ENCODE results near the gene BBOX1.
"Not testable (repeated sequence)": the region's sequence is repeated elsewhere in the genome, so short reads cannot be mapped to it uniquely, and the experiment has no call there.

Gene BBOX1

GRCh38 chr11:27124514-27125264 is 84.1 kb downstream of the BBOX1 start:
- DNase-seq (ENCODE audit: low spot score): no peak

GRCh38 chr11:27129686-27130085 is 89.1 kb downstream of the BBOX1 start:
- DNase-seq (ENCODE audit: low spot score): no peak

GRCh38 chr11:27130806-27131205 is 90.2 kb downstream of the BBOX1 start:
- no peak for DNase-seq (ENCODE audit: low spot score)

- DNase-seq (ENCODE audit: low spot score): not testable (repeated sequence)
Measured at GRCh38 chr11:27135924-27136329, 95.3 kb downstream of the BBOX1 start.

- no peak for DNase-seq (ENCODE audit: low spot score)
Measured at GRCh38 chr11:27138716-27139115, 98.1 kb downstream of the BBOX1 start.

- DNase-seq (ENCODE audit: low spot score): no peak
Measured at GRCh38 chr11:27139742-27140367, 99.2 kb downstream of the BBOX1 start.

GRCh38 chr11:27141576-27141975 is 101.0 kb downstream of the BBOX1 start:
- DNase-seq (ENCODE audit: low spot score): no peak

GRCh38 chr11:27147916-27148315 is 107.3 kb downstream of the BBOX1 start:
- DNase-seq (ENCODE audit: low spot score): no peak

GRCh38 chr11:27148506-27148905 is 107.9 kb downstream of the BBOX1 start:
- DNase-seq (ENCODE audit: low spot score): no peak

GRCh38 chr11:27150098-27150497 is 109.5 kb downstream of the BBOX1 start:
- no peak for DNase-seq (ENCODE audit: low spot score)

- no peak for DNase-seq (ENCODE audit: low spot score)
Measured at GRCh38 chr11:27153136-27153535, 112.5 kb downstream of the BBOX1 start.

- no peak for DNase-seq (ENCODE audit: low spot score)
Measured at GRCh38 chr11:27158456-27159334, 118.1 kb downstream of the BBOX1 start.

- DNase-seq (ENCODE audit: low spot score): no peak
Measured at GRCh38 chr11:27159335-27159679, 118.7 kb downstream of the BBOX1 start.

GRCh38 chr11:27161071-27161470 is 120.5 kb downstream of the BBOX1 start:
- DNase-seq (ENCODE audit: low spot score): no peak

- no peak for DNase-seq (ENCODE audit: low spot score)
Measured at GRCh38 chr11:27162237-27162636, 121.6 kb downstream of the BBOX1 start.

GRCh38 chr11:27166130-27166529 is 125.5 kb downstream of the BBOX1 start:
- no peak for DNase-seq (ENCODE audit: low spot score)

GRCh38 chr11:27171376-27171958 is 130.9 kb downstream of the BBOX1 start:
- no peak for DNase-seq (ENCODE audit: low spot score)

- DNase-seq (ENCODE audit: low spot score): no peak
Measured at GRCh38 chr11:27173545-27173944, 132.9 kb downstream of the BBOX1 start.

- DNase-seq (ENCODE audit: low spot score): no peak
Measured at GRCh38 chr11:27174021-27174420, 133.4 kb downstream of the BBOX1 start.

GRCh38 chr11:27174672-27175210 is 134.1 kb downstream of the BBOX1 start:
- DNase-seq (ENCODE audit: low spot score): no peak

GRCh38 chr11:27175562-27175961 is 134.9 kb downstream of the BBOX1 start:
- DNase-seq (ENCODE audit: low spot score): not testable (repeated sequence)

All from left forelimb (tissue), 1 donor.